ENCODE measurements around the gene ZNF581. TPM values are rescaled to one million over a fixed set of nuclear protein-coding genes. Genes with fewer than 3 reads are reported as not detected.

ZNF581 gene
- 12.4 TPM for total RNA-seq

- DNase-seq = peak; percentile 56
Observed at GRCh38 chr19:55643003-55643886, at the start of gene ZNF581. ZNF581 (plus strand) TSS chr19:55643649; CDS start chr19:55644572, 923 bp downstream.

GRCh38 chr19:55594996-55595545 is 48.4 kb upstream of the ZNF581 start:
- no peak for DNase-seq

GRCh38 chr19:55596304-55596703 is 47.1 kb upstream of the ZNF581 start:
- no peak for DNase-seq

GRCh38 chr19:55597501-55597921 is 45.9 kb upstream of the ZNF581 start:
- DNase-seq = no peak

- no peak for DNase-seq
Observed at GRCh38 chr19:55598034-55598433, 45.4 kb upstream of the ZNF581 start.

- DNase-seq = peak; percentile 93
Observed at GRCh38 chr19:55598719-55599467, 44.6 kb upstream of the ZNF581 start.

GRCh38 chr19:55599468-55599841 is 44.0 kb upstream of the ZNF581 start, which contains the start of gene FIZ1:
FIZ1 (minus strand) TSS chr19:55599517; CDS start chr19:55597865, 1,652 bp downstream.
- peak; percentile 99 for DNase-seq

- DNase-seq = peak; percentile 97
Observed at GRCh38 chr19:55599842-55600661, 43.4 kb upstream of the ZNF581 start, which contains the start of gene ZNF524. ZNF524 (plus strand) TSS chr19:55600288; CDS start chr19:55602113, 1,825 bp downstream.

GRCh38 chr19:55600662-55601028 is 42.8 kb upstream of the ZNF581 start:
- peak; percentile 40 for DNase-seq

- no peak for DNase-seq
Observed at GRCh38 chr19:55601084-55601483, 42.4 kb upstream of the ZNF581 start.

GRCh38 chr19:55602104-55603001 is 41.1 kb upstream of the ZNF581 start:
- DNase-seq = no peak

- no peak for DNase-seq
Observed at GRCh38 chr19:55603115-55603514, 40.3 kb upstream of the ZNF581 start.

- no peak for DNase-seq
Observed at GRCh38 chr19:55603581-55604292, 39.7 kb upstream of the ZNF581 start.

- peak; percentile 95 for DNase-seq
Observed at GRCh38 chr19:55605207-55605636, 38.2 kb upstream of the ZNF581 start.

- peak; percentile 53 for DNase-seq
Observed at GRCh38 chr19:55605637-55606470, 37.6 kb upstream of the ZNF581 start, which contains the start of gene ZNF865. ZNF865 (plus strand) TSS chr19:55605647; CDS start chr19:55613619, 7,972 bp downstream.

- no peak for DNase-seq
Observed at GRCh38 chr19:55606471-55606787, 37.0 kb upstream of the ZNF581 start.

- DNase-seq = no peak
Observed at GRCh38 chr19:55606817-55607216, 36.6 kb upstream of the ZNF581 start.

GRCh38 chr19:55609326-55609725 is 34.1 kb upstream of the ZNF581 start:
- DNase-seq = no peak

GRCh38 chr19:55611300-55611982 is 32.0 kb upstream of the ZNF581 start:
- DNase-seq = no peak
